Measurements from ENCODE around the gene PARVG.

GRCh38 chr22:44245438-44245837 is 64.7 kb downstream of the PARVG start:
- no peak for TF ChIP-seq FOXA1 (IDR thresholded peaks at IDR 0.05)
- no peak for TF ChIP-seq HDGF (IDR thresholded peaks at IDR 0.05; ENCODE audit: borderline replicate concordance)
- no peak for TF ChIP-seq ARNT (IDR thresholded peaks at IDR 0.05)
- no peak for TF ChIP-seq SUZ12 (IDR thresholded peaks at IDR 0.05)
- no peak for TF ChIP-seq SP1 (IDR thresholded peaks at IDR 0.05)
- TF ChIP-seq BHLHE40 (IDR thresholded peaks at IDR 0.05; ENCODE audit: borderline replicate concordance), result no peak
- TF ChIP-seq ELF4 (IDR thresholded peaks at IDR 0.05), result no peak
- TF ChIP-seq FOXM1 (IDR thresholded peaks at IDR 0.05; ENCODE audit: borderline replicate concordance), result no peak
- no peak for TF ChIP-seq FOXK2 (IDR thresholded peaks at IDR 0.05)
- TF ChIP-seq ZNF384 (IDR thresholded peaks at IDR 0.05), result no peak
- TF ChIP-seq, protein P1, sequence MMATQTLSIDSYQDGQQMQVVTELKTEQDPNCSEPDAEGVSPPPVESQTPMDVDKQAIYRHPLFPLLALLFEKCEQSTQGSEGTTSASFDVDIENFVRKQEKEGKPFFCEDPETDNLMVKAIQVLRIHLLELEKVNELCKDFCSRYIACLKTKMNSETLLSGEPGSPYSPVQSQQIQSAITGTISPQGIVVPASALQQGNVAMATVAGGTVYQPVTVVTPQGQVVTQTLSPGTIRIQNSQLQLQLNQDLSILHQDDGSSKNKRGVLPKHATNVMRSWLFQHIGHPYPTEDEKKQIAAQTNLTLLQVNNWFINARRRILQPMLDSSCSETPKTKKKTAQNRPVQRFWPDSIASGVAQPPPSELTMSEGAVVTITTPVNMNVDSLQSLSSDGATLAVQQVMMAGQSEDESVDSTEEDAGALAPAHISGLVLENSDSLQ (IDR thresholded peaks at IDR 0.05), result no peak

Data from HEK293T (cell line).